Femur (tissue), 1 donor: ENCODE measurements around the gene SREBF2.
A peak's percentile ranks its signal among the peaks of the same experiment; 100 is the strongest.

Experiments
- DNase-seq: peaks from one replicate; pipeline ENCODE4 v3.0.0-alpha.2; 2017

SREBF2 gene

GRCh38 chr22:41880653-41881052 is 47.7 kb downstream of the SREBF2 start:
- no peak for DNase-seq

DNA sequence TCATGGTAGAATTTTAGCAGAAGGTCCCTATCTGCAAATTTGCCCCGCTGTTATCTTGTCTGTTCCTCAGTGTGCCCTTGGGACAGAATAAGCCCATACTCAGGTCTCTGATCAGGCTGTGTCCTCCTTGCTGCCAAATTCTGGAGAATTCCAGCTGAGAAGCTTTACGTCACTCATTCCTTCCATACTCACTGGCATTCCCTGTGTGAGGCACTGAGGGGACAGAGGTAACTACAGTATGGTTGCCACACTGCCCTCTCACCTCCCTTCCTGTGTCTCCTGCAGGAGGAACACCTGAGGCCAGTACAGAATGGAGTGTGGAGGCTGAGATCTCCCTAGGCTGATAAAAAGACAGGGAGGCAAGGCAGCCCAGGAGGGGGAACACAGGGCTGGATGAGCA is 50.5 kb downstream of the SREBF2 start:
- DNase-seq: no peak

- no peak for DNase-seq
These were observed 52.2 kb downstream of the SREBF2 start for GRCh38 chr22:41885116-41885515.

DNA sequence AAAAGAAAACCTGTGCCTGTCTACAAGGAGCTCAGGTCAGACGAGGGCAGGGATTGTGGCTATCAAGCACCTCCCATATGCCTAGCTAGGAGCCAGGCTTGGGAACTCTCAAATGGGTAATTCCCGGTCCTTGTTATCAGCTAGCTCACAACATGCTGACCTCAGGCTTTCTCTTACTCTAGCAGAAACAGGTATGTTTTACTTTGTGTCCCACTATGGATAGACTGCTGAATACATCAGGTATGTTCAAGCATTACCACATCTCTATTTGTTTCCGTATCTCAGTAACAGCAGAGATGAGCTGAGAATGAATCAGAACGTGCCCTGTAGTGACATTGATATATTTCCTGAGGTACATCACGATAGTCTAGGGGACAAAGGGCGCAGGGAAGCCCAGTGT is 52.6 kb downstream of the SREBF2 start:
- no peak for DNase-seq

GRCh38 chr22:41888627-41889200 is 55.8 kb downstream of the SREBF2 start:
- DNase-seq: no peak

- DNase-seq: no peak
These were observed 58.5 kb downstream of the SREBF2 start for GRCh38 chr22:41891407-41891806.

GRCh38 chr22:41892721-41893120 is 59.8 kb downstream of the SREBF2 start:
- DNase-seq: no peak

DNA sequence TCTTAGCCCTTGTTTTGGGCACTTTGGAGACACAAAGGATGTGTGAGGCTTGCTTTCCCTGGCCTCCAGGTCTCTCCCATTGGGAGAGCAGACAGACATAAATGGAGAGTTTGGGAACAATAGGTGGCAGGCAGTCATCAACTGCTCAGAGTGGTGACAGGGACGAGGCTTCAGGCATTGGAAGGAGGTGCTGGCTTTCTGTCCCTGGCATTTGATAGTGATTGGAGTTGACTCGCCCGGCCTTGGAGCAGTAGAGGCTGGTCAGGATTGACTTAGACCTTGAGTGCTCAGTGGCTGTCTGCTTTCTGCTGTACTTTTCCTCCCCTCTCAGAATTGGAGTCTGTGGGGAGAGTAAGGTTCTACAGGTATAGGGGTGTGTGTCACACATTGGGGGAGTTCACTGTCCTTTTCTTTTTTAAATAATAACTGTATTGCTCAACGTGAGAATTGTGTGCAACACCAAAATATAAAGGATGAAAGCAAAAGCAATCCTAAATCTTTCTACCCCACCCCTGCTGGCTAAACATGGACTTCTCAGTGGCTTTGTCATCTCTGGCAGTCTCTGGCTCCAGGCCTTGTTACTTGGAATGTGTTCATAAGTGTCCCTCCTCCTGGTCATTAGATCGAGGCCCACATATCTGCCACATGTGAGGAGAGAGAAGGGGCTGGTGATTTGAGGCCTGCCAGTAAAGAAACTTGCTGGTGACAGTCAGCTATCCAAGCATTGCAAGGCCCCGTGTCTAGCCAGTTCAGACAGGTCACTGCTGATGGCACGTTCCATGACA is 60.9 kb downstream of the SREBF2 start:
- no peak for DNase-seq

DNA sequence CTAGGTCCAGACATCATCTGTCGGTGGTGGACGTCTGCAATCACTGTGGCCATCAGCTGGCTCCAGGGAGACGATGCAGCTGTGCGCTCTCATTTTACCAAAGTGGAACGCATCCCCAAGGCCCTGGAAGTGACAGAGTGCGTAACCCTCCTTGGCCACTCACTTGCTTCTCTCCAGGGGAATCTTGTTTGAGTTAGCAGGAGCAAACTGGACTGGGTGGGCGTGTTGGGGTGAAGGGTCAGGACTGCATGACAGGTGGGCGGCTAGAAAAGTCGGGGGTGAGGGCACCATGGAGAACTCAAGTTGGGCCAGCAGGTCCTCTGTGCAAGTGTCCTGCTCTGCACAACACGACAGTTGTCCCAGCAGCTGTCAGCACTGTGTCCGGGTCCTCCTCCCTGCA is 65.7 kb downstream of the SREBF2 start:
- DNase-seq: no peak

DNA sequence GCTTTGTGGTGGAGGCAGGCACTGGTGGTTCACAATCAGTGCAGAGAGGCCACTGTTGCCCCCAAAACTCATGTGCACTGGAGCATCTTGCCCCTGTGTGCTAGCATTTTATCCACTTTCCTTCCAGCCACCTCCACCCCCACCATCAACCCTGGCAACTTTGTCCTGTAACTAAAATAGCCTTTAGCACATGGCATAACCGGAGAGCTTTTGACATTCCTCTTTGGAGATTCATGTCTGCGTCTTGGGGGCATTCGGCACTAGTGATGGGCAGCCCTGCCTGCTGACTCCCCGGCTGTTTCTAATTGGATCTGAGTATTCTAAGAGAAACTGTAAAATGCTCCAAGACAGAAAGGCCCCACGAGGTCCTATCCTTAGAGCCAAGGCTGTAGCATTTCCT is 66.2 kb downstream of the SREBF2 start:
- DNase-seq: no peak

DNA sequence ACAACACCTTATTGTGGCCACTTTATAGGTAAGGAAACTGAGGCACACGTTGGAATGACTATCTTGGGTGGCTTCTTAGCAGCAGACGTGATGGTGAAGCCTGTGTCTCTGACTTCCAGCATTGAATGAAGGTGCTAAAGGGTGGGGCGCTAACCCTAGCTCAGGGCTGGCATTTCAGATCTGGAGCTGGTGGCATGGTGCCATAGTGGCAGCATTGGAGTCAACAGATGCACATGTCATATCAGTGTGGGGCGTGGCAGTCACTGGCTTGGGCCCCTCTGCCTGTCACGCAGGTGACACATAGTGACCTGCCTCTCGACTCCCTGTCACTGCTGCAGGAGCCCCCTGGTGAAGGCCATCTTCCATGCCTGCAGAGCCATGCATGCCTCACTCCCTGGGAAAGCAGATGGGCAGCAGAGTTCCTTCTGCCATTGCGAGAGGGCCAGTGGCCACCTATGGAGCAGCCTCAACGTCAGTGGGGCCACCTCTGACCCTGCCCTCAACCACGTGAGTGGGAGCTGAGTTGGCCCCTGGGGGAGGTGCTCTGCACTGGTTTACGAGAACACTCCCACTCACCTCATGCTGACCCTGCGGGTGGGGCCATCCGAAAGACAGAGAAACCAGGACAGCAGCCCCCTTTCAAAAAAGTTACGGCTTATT is 67.2 kb downstream of the SREBF2 start:
- DNase-seq: no peak

DNA sequence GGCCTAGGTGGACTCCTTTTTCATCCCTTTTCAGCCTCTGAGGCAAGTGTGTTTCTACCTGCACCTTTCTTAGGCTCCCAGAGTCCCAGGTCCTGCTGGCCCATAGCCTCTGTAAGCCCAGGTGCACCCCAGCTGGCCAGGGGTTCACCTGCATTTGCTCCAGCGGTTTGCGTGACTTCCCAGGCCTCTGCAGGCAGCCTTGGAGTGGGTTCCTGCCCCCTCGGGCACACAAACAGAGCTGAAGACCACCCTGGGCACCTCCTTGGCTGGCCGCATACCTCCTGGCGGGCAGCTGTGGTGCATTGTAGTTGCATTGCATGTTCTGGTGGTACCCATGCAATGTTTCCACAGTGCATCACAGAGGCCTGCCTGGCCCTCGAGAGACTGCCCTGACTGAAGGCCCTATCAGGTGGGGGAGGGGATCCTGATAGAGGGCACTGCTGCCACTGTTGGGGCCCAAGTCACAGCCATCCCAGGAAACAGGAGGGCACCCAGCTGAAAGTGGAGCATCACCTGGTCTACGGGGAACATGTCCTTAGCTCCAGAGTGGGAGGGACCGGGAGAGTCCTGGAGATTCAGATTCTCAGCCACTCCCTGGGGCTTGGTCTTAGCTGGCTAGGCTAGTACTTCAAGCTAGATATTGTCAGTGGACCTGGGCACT is 67.9 kb downstream of the SREBF2 start:
- DNase-seq: no peak

GRCh38 chr22:41902016-41902415 is 69.1 kb downstream of the SREBF2 start:
- DNase-seq: no peak

DNA sequence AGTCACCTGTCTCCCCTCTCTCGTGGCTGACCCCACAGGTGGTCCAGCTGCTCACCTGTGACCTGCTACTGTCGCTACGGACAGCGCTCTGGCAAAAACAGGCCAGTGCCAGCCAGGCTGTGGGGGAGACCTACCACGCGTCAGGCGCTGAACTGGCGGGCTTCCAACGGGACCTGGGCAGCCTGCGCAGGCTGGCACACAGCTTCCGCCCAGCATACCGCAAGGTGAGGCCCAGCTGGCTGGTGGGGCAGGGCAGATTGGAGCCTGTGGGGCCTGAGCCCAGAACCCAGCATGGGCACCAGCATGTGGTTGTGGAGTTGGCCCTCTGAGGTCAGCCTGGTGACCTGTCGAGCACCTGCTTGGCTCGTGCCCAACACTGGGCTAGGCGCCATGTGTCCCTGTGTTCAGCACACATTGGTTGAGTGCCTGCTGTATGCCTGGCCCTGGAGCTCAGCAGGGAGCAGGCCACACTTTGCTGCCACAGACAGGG is 70.1 kb downstream of the SREBF2 start:
- DNase-seq: no peak

DNA sequence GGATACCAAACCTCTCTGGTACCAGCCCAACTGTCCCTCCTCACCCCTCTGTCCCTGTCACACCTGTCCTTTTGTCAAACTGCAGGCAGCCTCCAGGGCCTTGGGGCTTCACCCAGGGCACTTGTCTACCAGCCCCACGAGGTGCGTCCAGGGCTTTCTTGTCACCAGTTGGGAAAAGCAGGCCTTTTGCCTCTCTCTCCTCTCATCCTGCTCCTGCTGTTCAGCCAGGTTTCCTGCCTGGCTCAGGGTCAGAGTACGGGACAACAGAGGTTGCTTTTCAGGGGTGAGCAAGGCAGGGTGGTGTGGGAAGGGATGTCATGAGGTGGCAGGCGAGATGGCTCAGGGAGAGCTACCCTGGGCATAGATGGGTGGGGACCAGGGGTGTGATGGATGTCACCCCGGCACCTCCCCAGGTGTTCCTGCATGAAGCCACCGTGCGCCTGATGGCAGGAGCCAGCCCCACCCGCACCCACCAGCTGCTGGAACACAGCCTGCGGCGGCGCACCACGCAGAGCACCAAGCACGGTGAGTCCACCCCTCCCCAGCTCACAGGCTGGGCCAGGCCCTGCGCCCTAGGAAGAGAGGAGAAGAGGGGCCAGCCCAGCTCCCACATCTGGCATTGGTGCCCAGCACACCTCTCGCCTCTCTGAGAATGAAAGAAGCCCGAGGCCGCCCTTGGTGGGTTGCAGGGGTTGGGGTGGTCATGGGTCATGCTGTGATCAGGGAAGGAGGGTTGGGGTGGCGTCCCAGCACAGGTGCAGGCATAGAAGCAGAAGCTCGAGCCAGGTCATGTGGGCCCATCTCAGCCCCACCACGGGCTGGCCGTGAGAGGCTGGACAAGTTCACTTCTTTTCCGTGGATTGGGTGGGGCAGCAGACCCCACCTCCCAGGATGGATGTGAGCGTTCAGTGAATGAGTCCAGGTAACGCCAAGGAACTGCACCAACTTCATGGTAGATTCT is 71.8 kb downstream of the SREBF2 start:
- DNase-seq: no peak

- DNase-seq: no peak
These were observed 72.7 kb downstream of the SREBF2 start for GRCh38 chr22:41905411-41906202.

- no peak for DNase-seq
These were observed 73.9 kb downstream of the SREBF2 start for GRCh38 chr22:41906822-41907221.

- DNase-seq: peak; percentile 17
These were observed 74.8 kb downstream of the SREBF2 start for GRCh38 chr22:41907436-41908401.

- peak; percentile 21 for DNase-seq
These were observed 75.8 kb downstream of the SREBF2 start for GRCh38 chr22:41908411-41909309.
